ENCODE results near the gene RBMS1. TPM values are rescaled to one million over a fixed set of nuclear protein-coding genes. Genes with fewer than 3 reads are reported as not detected.

The RBMS1 gene
- total and polyA plus RNA-seq, 4 donors = 7.9 to 23.5 (median 15.5) TPM

DNA sequence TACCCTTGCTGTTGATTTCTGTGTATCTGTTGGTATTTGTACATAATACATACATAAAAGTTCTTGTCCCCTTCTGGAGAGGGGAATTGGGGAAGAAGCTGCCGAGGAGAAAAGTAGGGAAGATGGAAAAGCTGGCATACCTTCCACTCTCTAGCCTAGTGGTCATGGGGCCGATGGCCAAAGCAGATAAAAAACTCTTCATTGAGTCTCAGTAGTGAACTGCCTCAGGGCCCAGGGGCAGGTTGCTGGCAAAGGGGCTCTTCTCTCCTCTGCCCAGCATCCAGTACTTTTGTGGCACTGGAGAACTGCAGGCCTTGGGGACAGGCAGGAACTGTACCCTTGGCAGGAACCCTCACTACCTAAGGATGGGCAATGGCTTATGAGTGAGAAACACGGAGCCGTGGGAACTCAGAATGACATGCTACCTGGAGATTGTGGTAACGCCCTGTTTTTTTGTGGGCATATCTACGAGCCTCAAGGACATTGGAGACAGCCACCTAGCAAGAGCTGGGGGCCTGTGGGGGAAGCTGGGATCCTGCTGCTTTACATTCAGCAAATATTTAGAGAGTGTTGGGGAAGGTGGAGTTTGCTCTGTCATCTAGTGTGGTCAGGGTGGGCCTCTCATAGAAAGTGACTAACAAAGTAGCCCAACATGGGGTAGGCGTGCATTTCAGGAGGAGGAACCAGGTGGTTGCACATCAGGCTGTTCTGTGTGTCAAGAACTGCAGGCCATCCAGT, 270.9 kb downstream of the RBMS1 start (continued):
- TF ChIP-seq, protein P1, sequence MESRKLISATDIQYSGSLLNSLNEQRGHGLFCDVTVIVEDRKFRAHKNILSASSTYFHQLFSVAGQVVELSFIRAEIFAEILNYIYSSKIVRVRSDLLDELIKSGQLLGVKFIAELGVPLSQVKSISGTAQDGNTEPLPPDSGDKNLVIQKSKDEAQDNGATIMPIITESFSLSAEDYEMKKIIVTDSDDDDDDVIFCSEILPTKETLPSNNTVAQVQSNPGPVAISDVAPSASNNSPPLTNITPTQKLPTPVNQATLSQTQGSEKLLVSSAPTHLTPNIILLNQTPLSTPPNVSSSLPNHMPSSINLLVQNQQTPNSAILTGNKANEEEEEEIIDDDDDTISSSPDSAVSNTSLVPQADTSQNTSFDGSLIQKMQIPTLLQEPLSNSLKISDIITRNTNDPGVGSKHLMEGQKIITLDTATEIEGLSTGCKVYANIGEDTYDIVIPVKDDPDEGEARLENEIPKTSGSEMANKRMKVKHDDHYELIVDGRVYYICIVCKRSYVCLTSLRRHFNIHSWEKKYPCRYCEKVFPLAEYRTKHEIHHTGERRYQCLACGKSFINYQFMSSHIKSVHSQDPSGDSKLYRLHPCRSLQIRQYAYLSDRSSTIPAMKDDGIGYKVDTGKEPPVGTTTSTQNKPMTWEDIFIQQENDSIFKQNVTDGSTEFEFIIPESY (IDR thresholded peaks at IDR 0.05) = no peak
- TF ChIP-seq RAD21 (IDR thresholded peaks at IDR 0.05) = no peak
- no peak for TF ChIP-seq TAF1 (conservative IDR thresholded peaks at IDR 0.05)
